CD14-positive monocyte (primary cell): Measurements from ENCODE around the gene PAK4. TPM values are rescaled to one million over a fixed set of nuclear protein-coding genes. Genes with fewer than 3 reads are reported as not detected.

ENCODE experiments used
- DNase-seq, 3 donors: peaks; one replicate each; pipeline ENCODE4 v3.0.0-alpha.2; 2011 to 2022
- H2AFZ ChIP-seq: 2 replicates; pipeline ENCODE4 v1.6.0; 2012; ENCODE audit warnings: mild to moderate bottlenecking, low read depth, low read length, inconsistent platforms; ENCODE audit not compliant: insufficient read depth, poor library complexity, severe bottlenecking
- H3K27ac ChIP-seq, 2 donors: 1 replicate in 1 of 2; 2 replicates in 1 of 2; pipeline ENCODE4 v1.5.1; 2012 to 2013; ENCODE audit warnings: low read length in 2 of 2, control low read depth in 1 of 2, inconsistent platforms in 1 of 2, low read depth in 1 of 2, mild to moderate bottlenecking in 1 of 2
- H3K27me3 ChIP-seq, 2 donors: one replicate each; pipeline versions ENCODE4 v1.6.0 to v1.6.1; 2011 to 2013; ENCODE audit warnings: low read length in 2 of 2; ENCODE audit not compliant: control insufficient read depth in 2 of 2, insufficient read depth in 2 of 2
- H3K36me3 ChIP-seq, 2 donors: replicated peaks in 1 of 2; 1 replicate in 1 of 2; 2 replicates in 1 of 2; pipeline versions ENCODE4 v1.5.1 to v1.6.1; 2012 to 2013; ENCODE audit warnings: low read length in 2 of 2, control low read depth in 1 of 2, inconsistent platforms in 1 of 2, mild to moderate bottlenecking in 1 of 2; ENCODE audit not compliant: insufficient read depth in 2 of 2, control insufficient read depth in 1 of 2
- H3K4me1 ChIP-seq, 2 donors: 1 replicate in 1 of 2; 2 replicates in 1 of 2; pipeline versions ENCODE4 v1.5.1 to v1.6.1; 2012 to 2013; ENCODE audit warnings: low read length in 2 of 2, control low read depth in 1 of 2, inconsistent platforms in 1 of 2, mild to moderate bottlenecking in 1 of 2, moderate library complexity in 1 of 2; ENCODE audit not compliant: insufficient read depth in 2 of 2, control insufficient read depth in 1 of 2
- H3K4me2 ChIP-seq: replicated peaks from 2 replicates; pipeline ENCODE3; 2012; ENCODE audit warnings: low read length, moderate library complexity, mild to moderate bottlenecking; ENCODE audit not compliant: poor library complexity, severe bottlenecking; ENCODE audit errors: extremely low read depth
- H3K4me3 ChIP-seq, 3 experiments: fragments of 200-600 bp in 1 of 3; sonication (generic) in 1 of 3; replicated peaks in 1 of 3; 1 replicate in 2 of 3; 2 replicates in 1 of 3; pipeline ENCODE4 v1.5.1; 2011 to 2013; ENCODE audit warnings: low read length in 3 of 3, mild to moderate bottlenecking in 3 of 3, control low read depth in 2 of 3, low read depth in 2 of 3, inconsistent platforms in 1 of 3, moderate library complexity in 1 of 3
- H3K79me2 ChIP-seq: 2 replicates; pipeline ENCODE4 v1.6.0; 2012; ENCODE audit warnings: mild to moderate bottlenecking, control low read depth, inconsistent platforms, low read length, moderate library complexity; ENCODE audit not compliant: insufficient read depth
- H3K9ac ChIP-seq: 2 replicates; pipeline ENCODE4 v1.6.0; 2017; ENCODE audit warnings: low read length, mild to moderate bottlenecking; ENCODE audit not compliant: insufficient read depth, poor library complexity, severe bottlenecking
- H3K9me3 ChIP-seq, 2 donors: replicated peaks in 1 of 2; 1 replicate in 1 of 2; 2 replicates in 1 of 2; pipeline versions ENCODE4 v1.5.1 to v1.6.1; 2012 to 2013; ENCODE audit warnings: low read length in 2 of 2, control low read depth in 1 of 2; ENCODE audit not compliant: control insufficient read depth in 1 of 2, insufficient read depth in 1 of 2
- H4K20me1 ChIP-seq: 2 replicates; pipeline ENCODE4 v1.6.0; 2012; ENCODE audit warnings: mild to moderate bottlenecking, low read length, control low read depth, moderate library complexity; ENCODE audit not compliant: insufficient read depth
- H3K27ac Mint-ChIP-seq, 7 donors: one replicate each; pipeline ENCODE4 v1.8.0; 2020; ENCODE audit warnings: mild to moderate bottlenecking in 7 of 7, mixed read lengths in 7 of 7, moderate library complexity in 6 of 7, inconsistent platforms in 2 of 7
- H3K27me3 Mint-ChIP-seq, 3 donors: one replicate each; pipeline ENCODE4 v1.8.0; 2021 to 2022; ENCODE audit warnings: low read depth in 3 of 3, mild to moderate bottlenecking in 3 of 3, mixed read lengths in 3 of 3, moderate library complexity in 3 of 3, inconsistent platforms in 1 of 3
- H3K36me3 Mint-ChIP-seq, 2 donors: one replicate each; pipeline ENCODE4 v1.8.0; 2020; ENCODE audit warnings: mixed read lengths in 2 of 2, inconsistent platforms in 1 of 2, mild to moderate bottlenecking in 1 of 2
- H3K4me1 Mint-ChIP-seq: one replicate; pipeline ENCODE4 v1.8.0; 2020; ENCODE audit warnings: mild to moderate bottlenecking, mixed read lengths
- H3K4me3 Mint-ChIP-seq, 2 donors: one replicate each; pipeline ENCODE4 v1.8.0; 2020; ENCODE audit warnings: mild to moderate bottlenecking in 2 of 2, mixed read lengths in 2 of 2, moderate library complexity in 1 of 2
- H3K9me3 Mint-ChIP-seq, 7 donors: one replicate each; pipeline ENCODE4 v1.8.0; 2020 to 2022; ENCODE audit warnings: mixed read lengths in 7 of 7, mild to moderate bottlenecking in 6 of 7, moderate library complexity in 6 of 7, inconsistent platforms in 2 of 7
- CTCF ChIP-seq: fragments of 200-600 bp; IDR thresholded peaks from one replicate; pipeline ENCODE4 v1.8.0; 2022; ENCODE audit warnings: antibody characterized with exemption, mild to moderate bottlenecking
- WGBS: methylation state at CpG from one replicate; pipeline ENCODE4 v1.1.5; 2013; ENCODE audit warnings: missing lambda C conversion rate; ENCODE audit not compliant: insufficient coverage; 5-methylcytosine and 5-hydroxymethylcytosine counted together
- intact Hi-C, 2 donors: fragments of 100-400 bp; cut with micrococcal nuclease; formaldehyde crosslinking; loops; one replicate each; pipeline versions ENCODE4 v1.15.0 to v1.15.1; 2023
- polyA plus RNA-seq, 3 donors: library from polyadenylated mRNA; depleted of rRNA in 1 of 3; unstranded in 2 of 3; stranded (reverse) in 1 of 3; fragments of 300-500 nt in 2 of 3; fragments of >200 nt in 1 of 3; fragmentation: Illumina TruSeq in 2 of 3; gene quantifications; 1 replicate in 2 of 3; 2 replicates in 1 of 3; pipeline ENCODE4 v1.2.3, GENCODE V29; 2012 to 2021

The PAK4 gene
- polyA plus RNA-seq, 3 donors: 1.3 to 11.3 (median 1.5) TPM

DNA sequence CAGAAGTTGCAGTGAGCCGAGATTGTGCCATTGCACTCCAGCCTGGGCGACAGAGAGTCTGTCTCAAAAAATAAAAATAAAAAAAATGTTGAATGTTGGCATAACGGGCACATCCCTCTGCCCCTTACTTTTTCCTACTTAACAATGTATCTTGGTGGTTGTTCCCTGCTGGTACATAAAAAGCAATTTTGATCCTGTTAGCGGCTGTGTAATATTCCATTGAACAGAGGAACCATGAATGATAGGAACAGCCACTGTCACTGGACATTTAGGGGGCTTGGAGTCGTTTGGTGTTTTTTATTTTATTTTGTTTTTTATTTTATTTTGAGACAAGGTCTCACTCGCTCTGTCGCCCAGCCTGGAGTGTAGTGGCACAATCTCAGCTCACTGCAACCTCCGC is 60.8 kb downstream of the PAK4 start:
- no peak overlapping the region for H3K27ac ChIP-seq
- H3K9me3 ChIP-seq: no peaks in the 10 kb centered on the region
- Mint-ChIP-seq H3K4me1 (no peaks in the 10 kb centered on the region), H3K4me3 (no peak overlapping the region), H3K9me3 (peaks cover 0 to 2% (median 0%) of the 10 kb centered on the region in 7 donors), H3K27me3 (peaks cover 3 to 10% (median 10%) of the 10 kb centered on the region in 3 donors), H3K27ac (no peak overlapping the region), H3K36me3 (no peaks in the 10 kb centered on the region)
- H3K79me2 ChIP-seq: no peaks in the 10 kb centered on the region
- no peak overlapping the region for H2AFZ ChIP-seq
- DNase-seq: no peak
- no peaks in the 10 kb centered on the region for H3K36me3 ChIP-seq
- H3K4me3 ChIP-seq: no peak overlapping the region
- H4K20me1 ChIP-seq: no peaks in the 10 kb centered on the region
- H3K9ac ChIP-seq: no peak overlapping the region
- intact Hi-C loops: loop anchor here (2.0 to 5.0 kb wide), 2 partner anchors 64 kb away; no protein-coding TSS in a partner anchor
- H3K27me3 ChIP-seq: no peaks in the 10 kb centered on the region
- TF ChIP-seq CTCF: no peak
- H3K4me1 ChIP-seq: no peaks in the 10 kb centered on the region
- no peak overlapping the region for H3K4me2 ChIP-seq
- WGBS: 100% methylated on average over 1 of the region's 8 CpGs

GRCh38 chr19:39187552-39187943 is 62.0 kb downstream of the PAK4 start:
- no peaks in the 10 kb centered on the region for H3K27me3 ChIP-seq
- H3K9me3 Mint-ChIP-seq: no peaks in the 10 kb centered on the region
- no peaks in the 10 kb centered on the region for H3K36me3 ChIP-seq
- H3K36me3 Mint-ChIP-seq: no peaks in the 10 kb centered on the region
- no peaks in the 10 kb centered on the region for H4K20me1 ChIP-seq
- H3K79me2 ChIP-seq: no peaks in the 10 kb centered on the region
- no peak for DNase-seq
- H2AFZ ChIP-seq: no peak overlapping the region
- H3K27ac Mint-ChIP-seq: peak overlapping the region in 1 of 7 donors; percentile 48
- no peaks in the 10 kb centered on the region for H3K9me3 ChIP-seq
- H3K27ac ChIP-seq: no peak overlapping the region
- intact Hi-C loops: loop anchor here (2.0 to 5.0 kb wide), 2 partner anchors 65 kb away; no protein-coding TSS in a partner anchor
- H3K4me1 ChIP-seq: no peaks in the 10 kb centered on the region
- no peaks in the 10 kb centered on the region for H3K4me1 Mint-ChIP-seq
- H3K4me3 ChIP-seq: no peak overlapping the region
- peak; percentile 59 for TF ChIP-seq CTCF
- peaks cover 4 to 15% (median 10%) of the 10 kb centered on the region in 3 donors for H3K27me3 Mint-ChIP-seq
- no peak overlapping the region for H3K9ac ChIP-seq
- 64% methylated on average over 7 of the region's 8 CpGs for WGBS
- H3K4me2 ChIP-seq: no peak overlapping the region
- H3K4me3 Mint-ChIP-seq: no peak overlapping the region
